ENCODE measurements around the gene ENO1.
"Not testable (repeated sequence)": the region's sequence is repeated elsewhere in the genome, so short reads cannot be mapped to it uniquely, and the experiment has no call there.

Gene ENO1

DNA sequence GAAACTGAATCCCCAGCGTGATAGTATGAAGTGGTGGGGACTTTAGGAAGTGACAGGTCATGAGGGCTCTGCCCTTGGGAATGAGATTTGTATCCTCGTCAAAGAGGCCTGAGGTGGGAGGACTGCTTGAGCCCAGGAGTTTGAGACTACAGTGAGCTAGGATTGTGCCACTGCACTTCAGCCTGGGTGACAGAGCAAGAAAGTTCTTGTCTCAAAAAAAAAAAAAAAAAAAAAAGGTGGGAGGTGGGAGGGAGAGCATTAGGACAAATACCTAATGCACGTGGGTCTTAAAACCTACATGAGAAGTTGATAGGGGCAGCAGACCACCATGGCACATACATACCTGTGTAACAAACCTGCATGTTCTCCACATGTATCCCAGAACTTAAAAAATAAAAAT is 37.1 kb downstream of the ENO1 start:
- no peak for DNase-seq

DNA sequence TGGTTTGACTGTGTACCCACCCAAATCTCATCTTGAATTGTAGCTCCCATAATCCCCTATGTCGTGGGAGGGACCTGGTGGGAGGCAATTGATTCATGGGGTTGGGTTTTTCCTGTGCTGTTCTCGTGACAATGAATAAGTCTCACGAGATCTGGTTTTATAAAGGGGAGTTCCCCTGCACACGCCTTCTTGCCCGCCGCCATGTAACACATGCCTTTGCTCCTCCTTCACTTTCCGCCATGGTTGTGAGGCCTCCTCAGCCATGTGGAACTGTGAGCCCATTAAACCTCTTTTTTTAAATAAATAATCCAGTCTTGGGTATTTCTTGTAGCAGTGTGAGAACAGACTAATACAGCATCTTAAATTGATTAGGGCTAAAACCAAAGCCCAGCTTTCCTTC is 38.5 kb downstream of the ENO1 start:
- no peak for DNase-seq

DNA sequence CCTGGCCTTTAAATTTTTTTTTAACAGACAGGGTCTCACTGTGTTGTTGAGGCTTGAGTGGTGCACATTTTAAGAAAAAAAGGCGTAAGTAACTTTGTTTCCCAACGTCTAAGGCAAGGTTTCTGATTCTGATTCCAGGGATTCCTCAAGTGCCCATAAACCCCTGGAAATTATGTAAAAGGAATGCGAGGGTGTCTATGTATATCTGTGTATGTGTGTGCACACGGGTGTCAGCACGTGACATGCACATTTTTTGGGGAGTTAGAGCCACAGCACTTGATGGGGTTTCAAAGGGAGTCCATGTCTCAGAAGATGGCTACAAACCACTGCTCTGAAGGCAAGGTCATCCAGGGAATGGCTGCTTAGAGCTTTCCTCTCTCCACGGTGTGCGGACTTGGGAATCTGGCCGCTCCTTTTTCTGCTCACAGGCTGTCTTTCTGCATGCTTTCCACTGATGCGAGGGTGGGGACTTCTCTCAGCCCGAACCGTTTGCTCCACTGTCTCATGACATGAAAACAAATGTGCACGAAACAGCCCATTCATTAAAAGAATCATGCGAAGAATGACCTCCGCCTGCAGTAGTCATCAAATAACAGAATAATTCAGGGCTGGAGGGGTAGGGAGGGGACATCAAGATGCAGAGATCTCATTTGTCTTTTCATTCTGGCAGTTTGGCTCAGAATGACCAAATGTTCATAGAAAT is 42.4 kb downstream of the ENO1 start:
- DNase-seq, result no peak

DNA sequence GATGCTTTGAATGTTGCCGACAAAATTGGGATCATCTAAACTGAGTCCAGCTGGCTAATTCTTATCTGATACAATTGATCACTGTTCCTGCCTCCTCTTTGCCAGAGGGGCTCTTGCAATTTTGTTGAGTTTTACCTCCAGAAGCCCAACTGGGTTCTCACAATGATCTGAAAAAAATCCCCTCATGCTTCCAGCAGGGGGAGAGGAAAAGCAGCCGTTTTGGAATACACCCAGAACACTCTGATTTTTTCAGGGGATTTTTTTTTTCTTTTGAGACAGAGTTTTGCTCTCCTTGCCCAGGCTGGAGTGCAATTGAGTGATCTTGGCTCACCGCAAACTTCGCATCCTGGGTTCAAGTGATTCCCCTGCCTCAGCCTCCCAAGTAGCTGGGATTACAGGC is 47.1 kb downstream of the ENO1 start:
- peak; percentile 37 for DNase-seq

DNA sequence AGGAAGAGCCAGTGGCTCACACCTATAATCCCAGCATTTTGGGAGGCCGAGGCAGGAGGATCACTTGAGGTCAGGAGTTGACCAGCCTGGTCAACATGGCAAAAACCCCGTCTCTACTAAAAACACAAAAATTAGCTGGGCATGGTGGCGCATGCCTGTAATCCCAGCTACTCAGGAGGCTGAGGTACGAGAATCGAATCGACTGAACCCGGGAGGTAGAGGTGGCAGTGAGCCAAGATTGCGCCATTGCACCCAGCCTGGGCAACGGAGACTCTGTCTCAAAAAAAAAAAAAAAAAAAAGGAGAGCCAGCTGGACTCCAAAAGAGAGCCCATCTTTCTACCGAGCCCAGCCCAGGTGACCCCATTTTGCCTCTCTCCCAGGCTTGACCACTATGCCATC is 47.8 kb downstream of the ENO1 start:
- DNase-seq, result not testable (repeated sequence)

DNA sequence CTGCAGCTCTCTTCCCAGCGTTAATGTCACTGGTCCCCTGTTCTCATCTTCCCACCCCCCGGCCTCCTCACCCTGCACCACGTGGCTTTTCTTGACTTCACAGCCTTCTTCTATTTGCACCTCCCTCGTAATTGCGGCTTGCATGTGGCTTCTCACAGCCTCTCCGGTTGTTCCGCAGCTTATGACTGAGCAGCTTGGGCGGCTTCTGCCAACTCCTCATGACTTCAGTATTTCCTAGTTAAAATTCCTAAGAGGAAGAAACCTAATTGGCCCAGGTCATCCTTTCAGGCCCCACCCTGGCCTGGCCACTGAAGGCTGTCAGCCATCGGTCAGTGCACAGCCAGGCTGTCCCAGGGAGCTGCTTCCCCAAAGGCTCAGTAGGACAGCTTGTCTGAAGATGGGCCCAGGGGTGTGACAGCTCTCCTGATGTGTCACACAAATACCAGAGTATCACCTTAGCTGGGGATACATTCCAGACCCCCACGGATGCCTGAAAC is 52.5 kb downstream of the ENO1 start:
- DNase-seq, result no peak

DNA sequence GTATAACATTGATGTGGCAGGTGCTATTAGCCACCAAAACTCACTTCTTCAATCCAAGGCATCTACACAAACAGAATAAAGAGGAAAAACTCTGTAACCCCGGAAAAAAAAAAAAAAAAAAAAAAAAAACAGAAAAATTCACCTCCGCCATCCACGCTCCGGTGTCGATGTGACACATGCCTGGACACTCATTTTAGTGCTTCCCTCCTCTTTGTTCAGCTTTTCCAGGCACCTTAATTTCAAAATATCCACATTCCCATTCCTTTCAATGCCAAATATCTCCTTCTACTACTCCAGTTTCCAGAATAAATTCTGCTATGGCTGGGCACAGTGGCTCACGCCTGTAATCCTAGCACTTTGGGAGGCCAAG is 55.2 kb downstream of the ENO1 start:
- no peak for DNase-seq

DNA sequence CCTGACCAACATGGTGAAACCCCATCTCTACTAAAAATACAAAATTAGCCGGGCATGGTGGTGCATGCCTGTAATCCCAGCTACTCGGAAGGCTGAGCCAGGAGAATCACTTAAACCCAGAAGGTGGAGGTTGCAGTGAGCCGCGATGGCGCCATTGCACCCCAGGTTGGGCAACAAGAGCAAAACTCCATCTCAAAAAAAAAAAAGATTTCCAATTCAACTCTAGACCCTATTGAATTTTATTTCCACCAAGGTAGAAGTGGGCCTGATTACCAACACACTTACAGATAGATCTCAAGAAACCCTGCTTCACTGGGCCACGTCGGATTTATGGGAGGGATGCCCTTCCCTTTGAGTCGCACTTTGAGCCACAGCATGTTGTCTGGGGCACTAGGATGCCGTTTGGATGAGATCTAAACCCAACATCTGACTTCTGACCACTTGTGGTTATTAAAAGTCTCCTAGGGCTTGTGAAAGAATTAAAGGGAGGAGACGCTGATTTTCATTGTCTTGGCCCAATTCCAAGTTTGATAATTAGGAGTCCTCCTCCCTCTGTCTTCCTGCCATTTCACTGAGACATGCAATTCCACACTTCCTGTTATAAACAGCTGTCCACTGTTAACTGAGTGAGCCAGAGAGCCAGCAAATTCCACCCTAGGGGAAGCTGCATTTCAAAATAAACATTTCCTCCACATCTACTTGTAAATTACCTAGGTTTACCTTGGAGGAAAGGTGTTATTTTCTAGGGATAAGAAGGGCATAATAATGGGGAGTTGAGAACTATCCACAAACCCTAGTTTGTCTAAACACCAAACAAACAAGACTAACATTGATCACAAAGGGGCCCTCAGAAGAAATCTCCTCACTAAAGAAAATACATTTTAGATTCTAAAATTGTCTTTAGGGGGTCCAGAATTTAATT is 55.9 kb downstream of the ENO1 start:
- peak; percentile 74 for DNase-seq

DNA sequence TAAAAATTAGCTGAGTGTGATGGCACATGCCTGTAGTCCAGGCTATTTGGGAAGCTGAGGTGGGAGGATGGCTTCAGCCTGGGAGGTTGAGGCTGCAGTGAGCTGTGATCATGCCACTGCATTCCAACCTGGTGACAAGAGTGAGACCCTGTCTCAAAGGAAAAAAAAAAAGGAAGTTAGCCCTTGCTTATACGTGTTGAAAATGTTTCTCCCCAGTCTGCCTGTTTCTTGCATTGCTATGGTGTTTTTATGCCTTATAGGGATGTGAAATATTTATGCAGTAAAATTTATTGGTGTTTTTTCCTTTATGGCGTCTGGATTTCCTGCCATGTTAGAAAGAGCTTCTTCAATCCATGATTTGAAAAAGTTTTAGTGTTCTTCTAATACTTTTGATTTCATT is 57.4 kb downstream of the ENO1 start:
- DNase-seq, result no peak

DNA sequence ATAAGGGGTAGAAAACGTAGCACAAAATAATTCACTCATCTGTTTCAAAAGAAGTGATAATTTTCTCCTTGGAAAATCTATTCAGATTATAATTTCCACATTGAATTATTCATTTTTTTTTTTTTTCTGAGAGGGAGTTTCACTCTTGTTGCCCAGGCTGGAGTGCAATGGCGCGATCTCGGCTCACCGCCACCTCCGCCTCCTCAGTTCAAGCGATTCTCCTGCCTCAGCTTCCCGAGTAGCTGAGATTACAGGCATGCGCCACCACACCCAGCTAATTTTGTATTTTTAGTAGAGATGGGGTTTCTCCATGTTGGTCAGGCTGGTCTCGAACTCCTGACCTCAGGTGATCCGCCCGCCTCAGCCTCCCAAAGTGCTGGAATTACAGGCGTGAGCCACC is 59.7 kb downstream of the ENO1 start:
- DNase-seq, result not testable (repeated sequence)

DNA sequence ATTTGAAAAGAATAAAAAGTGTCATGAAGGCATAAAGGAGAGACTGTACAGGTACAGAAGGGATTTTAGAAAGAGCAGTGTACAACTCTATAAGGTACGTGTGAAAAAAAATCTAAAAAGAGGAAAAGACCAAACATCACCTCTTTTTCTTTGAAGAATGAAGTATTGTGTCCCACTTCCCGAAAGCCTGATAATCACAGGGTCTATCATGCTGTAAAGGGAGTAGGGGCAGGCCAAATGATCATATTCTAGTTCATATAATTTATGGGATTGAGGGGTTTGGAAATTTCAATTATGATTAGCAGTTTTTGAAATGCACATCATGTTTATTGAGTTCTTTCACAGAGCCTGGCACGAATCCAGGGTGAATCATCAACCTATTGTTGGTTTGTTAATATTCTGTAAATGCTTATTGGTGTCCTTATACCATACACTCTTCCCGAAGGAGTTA is 60.1 kb downstream of the ENO1 start:
- peak; percentile 88 for DNase-seq

DNA sequence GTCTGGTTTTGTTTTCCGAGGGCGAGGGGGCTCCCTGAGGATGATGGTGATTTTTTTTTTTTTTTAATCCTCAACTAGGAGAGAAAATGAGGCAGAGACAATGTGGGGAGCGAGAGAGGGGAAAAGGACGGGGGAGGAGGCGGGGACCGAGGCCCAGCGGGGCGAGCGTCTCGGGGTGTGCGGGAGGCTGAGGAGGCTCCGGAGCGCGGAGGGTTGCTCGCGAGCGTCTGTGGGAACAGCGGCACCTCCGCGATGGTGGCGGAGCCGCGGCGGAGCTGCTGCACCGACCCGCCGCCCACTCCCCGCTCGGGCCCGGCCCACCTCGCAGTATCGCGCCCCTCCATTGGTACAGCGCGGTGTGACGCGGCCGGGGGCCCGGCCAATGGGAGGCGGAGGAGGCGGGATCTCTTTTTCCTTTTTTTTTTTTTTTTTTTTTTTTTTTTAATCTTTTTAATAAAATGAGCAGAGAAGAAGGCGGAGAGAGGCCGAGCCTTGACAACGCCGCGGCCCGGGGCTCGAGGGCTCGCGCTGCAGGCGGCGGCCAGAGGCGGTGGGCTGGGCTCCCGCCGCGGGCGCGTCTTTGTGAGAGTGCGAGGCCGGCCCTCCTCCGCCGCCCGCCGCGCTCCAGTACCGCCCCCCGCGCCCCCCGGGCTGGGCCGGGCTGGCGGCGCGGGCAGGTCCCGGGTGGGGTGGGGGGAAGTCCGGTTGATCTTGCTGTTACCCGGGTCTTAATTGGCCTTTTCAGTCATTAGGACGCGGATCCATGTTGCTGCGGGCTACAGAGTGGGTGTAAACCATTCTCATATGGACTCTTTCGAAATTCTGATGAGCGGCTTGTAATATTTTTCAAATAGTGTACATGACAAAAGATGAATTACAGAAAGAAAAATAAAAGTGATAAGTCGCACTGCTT is 60.8 kb downstream of the ENO1 start, which contains the start of gene RERE:
TSS of gene RERE (minus strand) at position 229 of the 913 bp plus-strand sequence.
- peak; percentile 98 for DNase-seq

DNA sequence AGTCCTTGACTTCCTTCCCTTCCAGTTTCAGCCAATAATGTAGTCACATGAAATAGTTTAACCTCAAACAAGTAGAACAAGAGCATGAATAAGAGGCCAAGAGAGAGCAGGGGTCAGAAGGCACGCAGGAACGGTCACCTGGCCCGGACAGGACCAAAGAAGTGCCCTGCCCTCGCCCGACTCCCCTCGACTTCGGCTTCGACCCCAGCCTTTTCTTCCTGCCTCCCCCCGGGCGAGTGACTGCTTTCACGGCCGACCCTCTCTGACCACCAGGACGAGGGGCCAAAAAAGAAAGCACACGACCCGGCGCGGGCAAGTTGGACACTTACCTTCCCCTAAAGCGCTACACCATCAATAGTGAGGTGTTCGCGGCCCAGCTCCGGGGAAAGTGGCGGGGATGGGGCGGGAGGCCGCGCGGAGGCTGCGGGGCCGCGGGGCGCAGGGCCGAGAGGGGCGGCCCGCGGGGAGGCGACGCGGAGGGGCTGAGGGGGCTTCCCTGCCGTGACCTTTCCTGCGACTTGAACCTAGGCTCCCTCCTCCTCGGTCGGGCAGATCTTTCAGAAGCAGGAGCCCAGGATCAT is 61.6 kb downstream of the ENO1 start:
- DNase-seq, result peak; percentile 62

DNA sequence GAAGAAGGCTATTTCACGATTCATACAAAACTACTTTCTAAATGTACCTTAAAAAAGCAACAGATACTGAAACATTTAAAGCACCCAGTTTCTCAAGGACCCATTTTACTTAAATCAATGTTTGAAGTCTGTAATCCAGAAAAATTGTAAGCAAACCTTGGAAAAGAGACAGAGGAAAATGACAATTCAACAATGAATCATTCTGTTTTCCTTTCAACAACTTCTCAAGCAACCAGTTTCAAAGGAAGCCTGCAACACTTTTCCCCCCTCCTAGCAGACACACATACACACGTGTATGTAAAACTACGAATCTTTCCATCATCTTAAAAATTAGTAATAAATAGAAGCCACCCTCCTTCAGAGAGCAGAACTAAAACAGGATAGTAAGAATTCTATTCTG is 62.2 kb downstream of the ENO1 start:
- DNase-seq, result peak; percentile 42

DNA sequence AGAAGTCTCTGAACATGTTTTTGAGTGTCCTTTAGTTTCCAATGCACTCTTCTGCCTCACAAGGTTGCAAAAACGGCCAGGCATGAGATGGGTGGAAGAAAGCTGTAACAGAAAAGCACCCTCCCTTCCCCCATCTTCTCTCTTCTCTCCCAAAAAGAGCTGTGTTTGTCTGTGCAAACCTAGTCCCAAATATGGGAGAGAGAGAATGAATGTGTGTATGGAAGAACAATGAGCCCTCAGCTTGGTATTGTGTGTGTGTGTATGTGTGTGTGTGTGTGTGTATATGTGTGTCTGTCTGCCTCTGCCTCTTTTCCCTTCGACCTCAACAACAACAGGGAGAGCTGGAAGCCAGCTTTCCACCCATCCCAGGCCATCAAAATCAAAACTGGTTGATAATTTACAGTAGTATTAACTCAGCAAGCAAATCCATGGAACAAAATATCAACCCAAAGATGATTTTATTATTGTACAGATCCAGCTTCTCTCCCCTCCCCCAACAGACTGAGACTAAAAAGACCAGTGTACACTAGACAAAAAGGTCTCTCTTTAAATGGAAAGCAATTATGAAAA is 62.8 kb downstream of the ENO1 start:
- DNase-seq, result peak; percentile 54

DNA sequence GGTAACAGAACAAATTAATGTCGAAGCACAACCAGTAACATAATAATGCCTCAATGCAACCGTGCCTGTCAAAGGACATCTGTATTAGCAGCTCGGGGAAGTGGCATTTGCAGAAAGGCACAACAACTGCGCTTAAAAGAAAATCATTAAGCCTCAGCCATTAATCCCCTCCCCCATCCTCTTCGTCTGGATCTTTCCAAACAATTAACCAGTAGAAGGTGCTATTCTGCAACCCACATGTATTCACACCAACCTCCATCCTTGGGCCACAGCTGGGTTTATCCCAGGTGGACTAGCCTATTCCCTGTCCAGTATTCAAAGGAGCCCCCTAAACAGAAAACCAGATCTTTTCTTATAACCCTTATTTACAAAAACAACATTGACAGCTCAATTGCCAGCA is 63.6 kb downstream of the ENO1 start:
- DNase-seq, result peak; percentile 33

DNA sequence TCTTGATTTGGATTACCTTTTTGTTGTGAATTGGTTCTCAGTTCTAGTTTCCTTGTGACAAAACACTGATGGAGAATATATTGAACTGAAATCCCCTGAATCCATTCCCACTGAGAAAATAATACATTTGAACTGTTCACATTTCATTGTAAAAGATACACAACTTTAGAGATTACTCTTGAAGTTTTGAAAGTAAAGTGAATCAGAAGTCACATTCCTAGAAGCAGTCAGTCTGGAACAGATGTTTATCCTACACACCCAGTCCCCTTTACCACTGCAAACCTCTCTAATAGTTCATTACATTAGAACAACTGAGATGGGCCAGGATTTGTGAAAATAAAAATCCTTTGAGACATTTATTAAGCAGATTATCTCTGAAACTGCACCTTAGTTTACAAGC is 64.5 kb downstream of the ENO1 start:
- DNase-seq, result no peak

DNA sequence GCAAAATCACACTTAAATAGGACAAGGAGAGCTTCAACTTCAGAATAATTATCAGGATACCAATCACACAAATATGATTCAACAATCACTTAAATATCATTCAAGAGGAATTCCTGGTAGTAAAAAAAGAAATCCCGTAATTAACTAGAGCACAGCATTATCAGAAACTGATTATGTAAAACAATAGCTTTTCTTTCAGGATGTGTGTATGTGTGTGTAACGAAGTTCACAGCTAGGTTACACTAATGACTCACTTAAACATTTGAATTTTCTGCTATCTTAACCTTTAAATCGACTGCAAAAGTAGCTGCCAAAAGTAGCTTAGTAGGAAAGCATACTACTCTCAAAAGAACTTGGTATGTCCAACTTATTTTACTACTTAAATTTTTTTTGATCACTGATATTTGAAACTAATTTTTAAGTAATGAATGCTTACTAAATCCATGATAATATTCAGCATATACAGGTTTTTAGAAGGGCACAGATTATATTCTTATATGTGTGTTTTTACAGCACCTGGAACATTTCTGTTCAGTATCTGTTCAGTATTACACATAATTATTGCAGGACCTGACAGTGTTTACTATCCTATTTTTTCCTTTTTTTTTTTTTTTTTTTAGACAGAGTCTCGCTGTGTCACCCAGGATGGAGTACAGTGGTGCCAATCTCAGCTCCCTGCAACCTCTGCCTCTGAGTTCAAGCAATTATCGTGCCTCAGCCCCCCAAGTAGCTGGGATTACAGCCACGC is 65.3 kb downstream of the ENO1 start:
- no peak for DNase-seq

DNA sequence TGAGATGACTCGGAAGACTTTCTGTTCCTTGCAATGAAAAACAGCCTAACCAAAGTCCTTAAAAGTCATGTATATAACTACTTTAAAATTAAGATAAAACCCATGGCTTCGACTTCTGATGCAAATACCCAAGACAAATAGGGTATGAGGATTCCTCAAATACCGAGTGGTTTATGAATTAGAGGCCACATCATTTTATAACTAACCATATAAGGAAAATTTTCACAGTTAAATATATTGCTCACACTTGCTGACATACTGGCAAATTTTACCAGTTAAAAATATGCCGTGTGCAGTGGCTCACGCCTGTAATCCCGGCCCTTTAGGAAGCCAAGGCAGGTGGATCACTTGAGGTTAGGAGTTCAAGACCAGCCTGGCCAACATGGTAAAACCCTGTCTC is 66.4 kb downstream of the ENO1 start:
- DNase-seq, result no peak

Measured in DMS53 (cell line).